Nephron (organoid): ENCODE measurements around the gene SH3BP4.

Source experiments
- H3K27ac Mint-ChIP-seq, 3 experiments: 2 replicates each; pipeline ENCODE4 v1.8.0; 2020; ENCODE audit warnings: mixed read lengths in 3 of 3, mild to moderate bottlenecking in 2 of 3, moderate library complexity in 1 of 3
- H3K27me3 Mint-ChIP-seq: 2 replicates; pipeline ENCODE4 v1.8.0; 2021; ENCODE audit warnings: low read depth, mild to moderate bottlenecking, moderate library complexity, mixed read lengths
- H3K36me3 Mint-ChIP-seq: 2 replicates; pipeline ENCODE4 v1.8.0; 2020; ENCODE audit warnings: low read depth, mixed read lengths
- H3K4me1 Mint-ChIP-seq: 2 replicates; pipeline ENCODE4 v1.8.0; 2020; ENCODE audit warnings: mixed read lengths
- H3K4me3 Mint-ChIP-seq, 3 experiments: 2 replicates each; pipeline ENCODE4 v1.8.0; 2020; ENCODE audit warnings: mild to moderate bottlenecking in 3 of 3, mixed read lengths in 3 of 3, moderate library complexity in 2 of 3
- H3K9me3 Mint-ChIP-seq: 2 replicates; pipeline ENCODE4 v1.8.0; 2020; ENCODE audit warnings: mixed read lengths
- TF ChIP-seq, protein P1 (sequence below), 3 experiments: fragments of 200-600 bp; sonication (generic); IDR thresholded peaks; one replicate each; pipeline ENCODE4 v1.5.0; 2021; ENCODE audit warnings: antibody characterized with exemption in 3 of 3; ENCODE audit not compliant: unreplicated experiment in 3 of 3

The SH3BP4 gene

DNA sequence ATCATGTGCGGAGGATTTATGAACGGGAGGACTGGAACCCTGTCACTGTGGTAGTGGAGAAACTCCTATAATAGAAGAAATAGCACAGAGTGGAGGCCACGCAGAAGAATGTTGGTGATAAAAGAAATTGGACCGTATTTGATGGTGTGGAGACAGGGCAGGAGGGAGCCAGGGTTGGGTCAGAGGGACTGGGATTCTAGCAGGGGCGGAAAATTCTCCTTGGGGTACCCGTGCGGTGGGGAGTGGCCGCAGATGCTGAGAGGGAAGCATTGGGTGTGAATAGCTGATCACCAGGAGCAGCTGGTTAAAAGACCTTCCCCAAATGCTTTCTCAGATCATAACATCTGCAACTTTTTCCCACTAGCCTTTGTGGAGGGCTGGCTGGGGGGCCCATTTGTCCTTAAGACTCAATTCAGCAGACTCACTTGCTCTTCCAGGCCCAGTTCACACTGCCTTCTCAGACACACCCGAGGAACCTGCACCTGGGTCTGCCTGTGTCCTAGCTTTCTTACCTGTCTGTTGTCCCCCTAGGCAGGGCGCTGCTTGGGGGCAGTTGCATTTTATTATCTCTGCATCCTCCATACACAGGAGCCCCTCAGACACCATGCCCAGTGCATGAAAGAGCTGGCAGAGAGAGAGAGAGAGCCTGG is 7.1 kb downstream of the SH3BP4 start:
- Mint-ChIP-seq H3K9me3 (no peaks in the 10 kb centered on the region), H3K4me1 (peaks cover 72% of the 10 kb centered on the region), H3K36me3 (no peaks in the 10 kb centered on the region), H3K4me3 (peak overlapping the region in 2 of 3 experiments; percentile 0 to 4), H3K27me3 (peaks cover 3% of the 10 kb centered on the region), H3K27ac (peak overlapping the region; percentile 13 to 50 (median 34))
- TF ChIP-seq, protein P1, sequence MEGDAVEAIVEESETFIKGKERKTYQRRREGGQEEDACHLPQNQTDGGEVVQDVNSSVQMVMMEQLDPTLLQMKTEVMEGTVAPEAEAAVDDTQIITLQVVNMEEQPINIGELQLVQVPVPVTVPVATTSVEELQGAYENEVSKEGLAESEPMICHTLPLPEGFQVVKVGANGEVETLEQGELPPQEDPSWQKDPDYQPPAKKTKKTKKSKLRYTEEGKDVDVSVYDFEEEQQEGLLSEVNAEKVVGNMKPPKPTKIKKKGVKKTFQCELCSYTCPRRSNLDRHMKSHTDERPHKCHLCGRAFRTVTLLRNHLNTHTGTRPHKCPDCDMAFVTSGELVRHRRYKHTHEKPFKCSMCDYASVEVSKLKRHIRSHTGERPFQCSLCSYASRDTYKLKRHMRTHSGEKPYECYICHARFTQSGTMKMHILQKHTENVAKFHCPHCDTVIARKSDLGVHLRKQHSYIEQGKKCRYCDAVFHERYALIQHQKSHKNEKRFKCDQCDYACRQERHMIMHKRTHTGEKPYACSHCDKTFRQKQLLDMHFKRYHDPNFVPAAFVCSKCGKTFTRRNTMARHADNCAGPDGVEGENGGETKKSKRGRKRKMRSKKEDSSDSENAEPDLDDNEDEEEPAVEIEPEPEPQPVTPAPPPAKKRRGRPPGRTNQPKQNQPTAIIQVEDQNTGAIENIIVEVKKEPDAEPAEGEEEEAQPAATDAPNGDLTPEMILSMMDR (IDR thresholded peaks at IDR 0.05; ENCODE audit: unreplicated experiment in 3 of 3): no peak

DNA sequence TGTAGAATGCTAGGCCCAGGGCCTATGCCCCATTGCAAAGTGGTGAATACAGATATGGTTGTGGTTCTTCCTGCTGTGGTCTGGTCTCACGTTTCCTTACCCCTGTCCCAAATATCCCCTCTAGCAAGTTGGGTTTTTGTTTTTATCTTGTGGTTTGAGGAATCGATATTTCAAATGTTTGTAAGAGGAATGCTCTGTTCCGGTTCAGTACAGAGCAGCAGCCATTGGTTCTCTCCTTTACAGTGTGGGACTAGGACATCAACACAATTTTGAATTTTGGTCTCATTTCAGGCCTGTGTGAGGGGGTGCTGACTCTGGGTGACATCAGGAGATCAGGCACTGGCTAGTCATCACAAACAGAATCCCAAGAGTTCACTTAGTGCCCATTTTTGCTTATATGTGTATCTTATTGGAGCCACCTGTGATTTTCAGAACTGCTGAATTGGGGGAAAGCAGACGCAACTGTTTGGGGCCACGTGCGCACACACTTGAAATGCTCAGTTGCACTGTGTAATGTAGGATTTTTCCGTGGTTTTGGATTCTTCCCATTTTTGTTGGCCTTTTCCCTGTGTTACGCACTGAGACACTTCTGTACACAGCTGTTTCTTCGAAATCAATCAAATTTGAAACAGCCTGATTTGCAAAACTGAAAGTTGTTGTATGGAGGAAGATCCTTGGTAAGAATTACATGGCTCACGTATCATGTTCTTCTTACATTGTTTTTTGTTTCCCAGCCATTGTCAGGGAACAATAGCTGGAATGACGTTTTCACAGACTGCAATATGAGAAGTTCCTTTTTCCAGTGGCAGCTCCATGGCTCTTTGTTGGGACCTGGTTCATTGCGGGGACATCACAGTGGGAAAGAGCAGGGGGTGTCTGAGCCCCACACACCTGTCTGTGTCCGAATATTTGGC is 8.6 kb downstream of the SH3BP4 start:
- Mint-ChIP-seq H3K27ac (peak overlapping the region in 2 of 3 experiments; percentile 67 to 68), H3K4me3 (no peak overlapping the region), H3K4me1 (peaks cover 72% of the 10 kb centered on the region), H3K36me3 (peaks cover 2% of the 10 kb centered on the region), H3K27me3 (peaks cover 3% of the 10 kb centered on the region), H3K9me3 (no peaks in the 10 kb centered on the region)
- TF ChIP-seq, protein P1 (IDR thresholded peaks at IDR 0.05; ENCODE audit: unreplicated experiment in 3 of 3): no peak

- Mint-ChIP-seq H3K27me3 (peaks cover 3% of the 10 kb centered on the region), H3K36me3 (peaks cover 5% of the 10 kb centered on the region), H3K4me3 (no peak overlapping the region), H3K4me1 (peaks cover 65% of the 10 kb centered on the region), H3K27ac (no peak overlapping the region), H3K9me3 (no peaks in the 10 kb centered on the region)
- TF ChIP-seq, protein P1 (IDR thresholded peaks at IDR 0.05; ENCODE audit: unreplicated experiment in 3 of 3): no peak
These were observed 10.0 kb downstream of the SH3BP4 start for GRCh38 chr2:234961784-234962183.

DNA sequence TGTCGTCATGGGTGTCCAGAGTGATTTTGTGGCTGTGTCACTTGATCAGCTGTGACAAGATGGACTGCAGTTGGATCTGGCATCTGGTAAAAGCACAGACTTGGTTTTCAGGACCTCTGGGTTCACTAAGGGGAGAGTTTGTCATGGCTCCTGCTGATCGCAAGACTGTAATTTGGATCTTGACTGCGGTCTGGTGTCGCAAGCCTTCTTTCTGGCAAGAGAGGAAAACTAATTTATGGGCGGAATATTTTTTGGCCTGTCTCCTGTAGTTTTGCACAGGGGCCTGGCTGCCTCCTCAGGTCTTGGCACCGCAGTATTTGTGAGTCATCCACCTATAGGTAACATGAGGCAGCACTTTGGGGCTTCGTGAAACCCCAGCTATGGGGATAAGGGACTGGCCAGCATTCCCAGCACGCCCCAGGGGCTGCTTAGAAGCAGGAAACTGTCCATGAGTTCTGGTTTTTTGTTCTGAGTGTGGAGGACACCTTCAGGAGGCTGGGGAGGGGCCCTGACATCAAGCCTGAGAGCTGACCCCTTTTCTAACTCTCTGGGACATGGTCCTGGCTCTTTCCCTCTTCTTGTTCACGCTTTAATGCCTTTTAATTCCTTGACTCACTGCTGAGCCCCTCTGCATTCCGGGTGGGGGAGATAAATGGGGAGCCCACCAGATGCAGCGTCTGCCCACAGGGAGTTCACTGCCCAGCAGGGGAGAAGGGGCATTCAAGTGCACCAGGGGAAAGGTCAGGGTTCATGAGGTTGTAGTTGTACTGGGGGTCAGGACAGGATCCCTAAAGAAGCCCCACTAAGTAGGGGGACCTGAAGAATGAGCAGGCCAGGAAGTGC is 12.2 kb downstream of the SH3BP4 start:
- TF ChIP-seq, protein P1 (IDR thresholded peaks at IDR 0.05; ENCODE audit: unreplicated experiment in 3 of 3): no peak
- peak overlapping the region; percentile 9 to 50 (median 30) for H3K27ac Mint-ChIP-seq
- no peak overlapping the region for H3K4me3 Mint-ChIP-seq
- no peaks in the 10 kb centered on the region for H3K9me3 Mint-ChIP-seq
- H3K27me3 Mint-ChIP-seq: peaks cover 7% of the 10 kb centered on the region
- peaks cover 5% of the 10 kb centered on the region for H3K36me3 Mint-ChIP-seq
- peaks cover 56% of the 10 kb centered on the region for H3K4me1 Mint-ChIP-seq

- no peak overlapping the region for H3K27ac Mint-ChIP-seq
- no peaks in the 10 kb centered on the region for H3K9me3 Mint-ChIP-seq
- peaks cover 5% of the 10 kb centered on the region for H3K36me3 Mint-ChIP-seq
- H3K4me1 Mint-ChIP-seq: peaks cover 58% of the 10 kb centered on the region
- no peak overlapping the region for H3K4me3 Mint-ChIP-seq
- TF ChIP-seq, protein P1 (IDR thresholded peaks at IDR 0.05; ENCODE audit: unreplicated experiment in 3 of 3): no peak
- H3K27me3 Mint-ChIP-seq: peaks cover 7% of the 10 kb centered on the region
These were observed 13.0 kb downstream of the SH3BP4 start for GRCh38 chr2:234964631-234965461.
